GM12873 (cell line): ENCODE results near the gene RABGGTB.

Source experiments
- CTCF ChIP-seq: IDR thresholded peaks from 2 replicates; pipeline ENCODE4 v1.5.1; 2012; ENCODE audit warnings: low read depth, mild to moderate bottlenecking, moderate library complexity, low read length, control low read depth; ENCODE audit not compliant: insufficient read depth; ENCODE audit errors: missing control alignments

Gene RABGGTB

GRCh38 chr1:75785983-75786853 lies at the start of gene RABGGTB:
TSS of gene RABGGTB (plus strand) at chr1:75786256. CDS start at chr1:75786272, 16 bp downstream.
- no peak for TF ChIP-seq CTCF

- TF ChIP-seq CTCF, result no peak
Observed at GRCh38 chr1:75742047-75742625, 43.9 kb upstream of the RABGGTB start.

GRCh38 chr1:75745276-75745675 lies 40.8 kb upstream of the RABGGTB start:
- no peak for TF ChIP-seq CTCF

GRCh38 chr1:75764057-75764655 lies 21.9 kb upstream of the RABGGTB start:
- no peak for TF ChIP-seq CTCF

GRCh38 chr1:75765697-75766355 lies 20.2 kb upstream of the RABGGTB start:
- TF ChIP-seq CTCF, result no peak

- no peak for TF ChIP-seq CTCF
Observed at GRCh38 chr1:75768016-75768415, 18.0 kb upstream of the RABGGTB start.

- no peak for TF ChIP-seq CTCF
Observed at GRCh38 chr1:75770761-75771160, 15.3 kb upstream of the RABGGTB start.
